DOHH2 (cell line): Measurements from ENCODE around the gene LRFN4.
A peak's percentile ranks its signal among the peaks of the same experiment; 100 is the strongest.

Experiments
- H3F3A ChIP-seq: fragments of 200-600 bp; sonication (generic), shearing (Covaris generic); 2 replicates; pipeline ENCODE4 v1.6.0; 2016; ENCODE audit warnings: antibody characterized with exemption, mild to moderate bottlenecking; ENCODE audit not compliant: control insufficient read depth, insufficient read depth
- H3K27ac ChIP-seq: fragments of 200-600 bp; sonication (generic); 2 replicates; pipeline ENCODE4 v1.5.1; 2014; ENCODE audit warnings: low read depth, mild to moderate bottlenecking, low read length, moderate library complexity
- H3K27me3 ChIP-seq: fragments of 200-600 bp; sonication (generic); 2 replicates; pipeline ENCODE4 v1.6.1; 2014; ENCODE audit warnings: mild to moderate bottlenecking, low read length, mixed read lengths; ENCODE audit not compliant: control insufficient read depth
- H3K36me3 ChIP-seq: fragments of 200-600 bp; sonication (generic); 2 replicates; pipeline ENCODE4 v1.6.1; 2014; ENCODE audit warnings: mild to moderate bottlenecking, low read length, moderate library complexity, mixed read lengths; ENCODE audit not compliant: control insufficient read depth
- H3K4me1 ChIP-seq: fragments of 200-600 bp; sonication (generic); 2 replicates; pipeline ENCODE4 v1.6.1; 2014; ENCODE audit warnings: mild to moderate bottlenecking, low read length, mixed read lengths; ENCODE audit not compliant: control insufficient read depth
- H3K4me2 ChIP-seq: fragments of 200-600 bp; sonication (generic); 2 replicates; pipeline ENCODE4 v1.6.0; 2014; ENCODE audit warnings: mild to moderate bottlenecking, low read length, moderate library complexity
- H3K4me3 ChIP-seq: fragments of 200-600 bp; sonication (generic); 2 replicates; pipeline ENCODE4 v1.5.1; 2014; ENCODE audit warnings: mild to moderate bottlenecking, low read length, mixed read lengths
- H3K79me2 ChIP-seq: fragments of 200-600 bp; sonication (generic); 2 replicates; pipeline ENCODE4 v1.6.1; 2014; ENCODE audit warnings: mild to moderate bottlenecking, low read length, mixed read lengths; ENCODE audit not compliant: control insufficient read depth
- H3K9me2 ChIP-seq: fragments of 200-600 bp; sonication (generic); replicated peaks from 2 replicates; pipeline ENCODE4 v1.6.1; 2014; ENCODE audit warnings: mild to moderate bottlenecking, low read length, mixed read lengths; ENCODE audit not compliant: control insufficient read depth
- H3K9me3 ChIP-seq: fragments of 200-600 bp; sonication (generic); 2 replicates; pipeline ENCODE4 v1.6.1; 2014; ENCODE audit warnings: antibody characterized with exemption, low read length, mixed read lengths; ENCODE audit not compliant: control insufficient read depth, insufficient read depth
- H4K20me1 ChIP-seq: fragments of 200-600 bp; sonication (generic); 2 replicates; pipeline ENCODE4 v1.6.0; 2014; ENCODE audit warnings: low read depth, mild to moderate bottlenecking, antibody characterized with exemption, low read length, moderate library complexity; ENCODE audit not compliant: control insufficient read depth, insufficient read depth
- CTCF ChIP-seq: fragments of 200-600 bp; sonication (generic); IDR thresholded peaks from one replicate; pipeline ENCODE4 v1.5.1; 2014; ENCODE audit warnings: antibody characterized with exemption, mild to moderate bottlenecking, low read depth, low read length; ENCODE audit not compliant: poor library complexity, severe bottlenecking
- EZH2phosphoT487 ChIP-seq: fragments of 200-600 bp; sonication (generic); IDR thresholded peaks from 2 replicates; pipeline ENCODE4 v1.6.1; 2017; ENCODE audit warnings: borderline replicate concordance, mild to moderate bottlenecking, antibody characterized with exemption, low read length, moderate library complexity, mixed read lengths

LRFN4 gene

GRCh38 chr11:66840317-66841091, 16.4 kb upstream of the LRFN4 start:
- TF ChIP-seq CTCF (no peak), EZH2phosphoT487 (no peak)
- no peak overlapping the region for H3K27ac ChIP-seq
- peaks cover 64% of the 10 kb centered on the region for H3K36me3 ChIP-seq
- H3K79me2 ChIP-seq: peaks cover 67% of the 10 kb centered on the region
- no peaks in the 10 kb centered on the region for H3K27me3 ChIP-seq
- peaks cover 2% of the 10 kb centered on the region; the same call in 1 of the 2 replicates for H4K20me1 ChIP-seq
- peaks cover 47% of the 10 kb centered on the region for H3K4me1 ChIP-seq
- H3K4me3 ChIP-seq: no peak overlapping the region
- H3K9me3 ChIP-seq: no peaks in the 10 kb centered on the region
- H3K9me2 ChIP-seq: no peaks in the 10 kb centered on the region
- H3F3A ChIP-seq: peaks cover 17% of the 10 kb centered on the region
- peak overlapping the region; percentile 15; the same call in 1 of the 2 replicates for H3K4me2 ChIP-seq

GRCh38 chr11:66841861-66842260, 15.0 kb upstream of the LRFN4 start:
- Histone ChIP-seq H3K27ac (no peak overlapping the region), H4K20me1 (peaks cover 2% of the 10 kb centered on the region; the same call in 1 of the 2 replicates), H3F3A (peaks cover 12% of the 10 kb centered on the region; the same call in 1 of the 2 replicates), H3K4me1 (peaks cover 34% of the 10 kb centered on the region), H3K9me2 (no peaks in the 10 kb centered on the region), H3K4me3 (peak overlapping the region; percentile 80), H3K4me2 (peak overlapping the region; percentile 95), H3K27me3 (no peaks in the 10 kb centered on the region), H3K9me3 (no peaks in the 10 kb centered on the region), H3K36me3 (peaks cover 69% of the 10 kb centered on the region), H3K79me2 (peaks cover 67% of the 10 kb centered on the region)
- TF ChIP-seq CTCF: no peak
- no peak for TF ChIP-seq EZH2phosphoT487

- Histone ChIP-seq H3F3A (peaks cover 12% of the 10 kb centered on the region; the same call in 1 of the 2 replicates), H3K4me2 (peak overlapping the region; percentile 95), H3K27ac (peak overlapping the region; percentile 80), H3K4me3 (peak overlapping the region; percentile 80), H3K4me1 (peaks cover 34% of the 10 kb centered on the region), H3K79me2 (peaks cover 67% of the 10 kb centered on the region), H3K27me3 (no peaks in the 10 kb centered on the region), H3K9me2 (no peaks in the 10 kb centered on the region), H3K9me3 (no peaks in the 10 kb centered on the region), H3K36me3 (peaks cover 70% of the 10 kb centered on the region), H4K20me1 (peaks cover 2% of the 10 kb centered on the region; the same call in 1 of the 2 replicates)
- TF ChIP-seq CTCF: no peak
- no peak for TF ChIP-seq EZH2phosphoT487
Observed at GRCh38 chr11:66842501-66842895, 14.4 kb upstream of the LRFN4 start.
